Upper lobe of left lung (tissue), 6 donors: ENCODE data around the gene RC3H2. TPM values are rescaled to one million over a fixed set of nuclear protein-coding genes. Genes with fewer than 3 reads are reported as not detected.
A peak's percentile ranks its signal among the peaks of the same experiment; 100 is the strongest.
"Not testable (repeated sequence)": the region's sequence is repeated elsewhere in the genome, so short reads cannot be mapped to it uniquely, and the experiment has no call there.

Source experiments
- ATAC-seq, 2 donors: fragments of 200-7000 bp; cut with Tn5 transposase; one replicate each; pipeline ENCODE4 v1.9.1; 2022; ENCODE audit warnings: mild to moderate bottlenecking in 2 of 2, moderate library complexity in 2 of 2; ENCODE audit not compliant: low FRiP score in 2 of 2
- DNase-seq, 2 donors: peaks; one replicate each; pipeline ENCODE4 v3.0.0-alpha.2; 2019 to 2020
- H3K27ac ChIP-seq, 4 donors: fragments of 200-600 bp; sonication (generic); one replicate each; pipeline ENCODE4 v1.5.1; 2016 to 2019
- H3K27me3 ChIP-seq, 4 donors: fragments of 200-600 bp; sonication (generic); one replicate each; pipeline ENCODE4 v1.5.1; 2017 to 2019
- H3K36me3 ChIP-seq, 4 donors: fragments of 200-600 bp; sonication (generic); one replicate each; pipeline ENCODE4 v1.5.1; 2016 to 2019
- H3K4me1 ChIP-seq, 4 donors: fragments of 200-600 bp; sonication (generic); one replicate each; pipeline ENCODE4 v1.5.1; 2018 to 2019
- H3K4me3 ChIP-seq, 4 donors: fragments of 200-600 bp; sonication (generic); one replicate each; pipeline ENCODE4 v1.5.1; 2017 to 2019; ENCODE audit warnings: mild to moderate bottlenecking in 2 of 4, moderate library complexity in 1 of 4
- H3K9me3 ChIP-seq, 4 donors: fragments of 200-600 bp; sonication (generic); one replicate each; pipeline ENCODE4 v1.5.1; 2018 to 2019
- EP300 ChIP-seq, 4 donors: sonication (generic); formaldehyde crosslinking; IDR thresholded peaks; one replicate each; pipeline ENCODE4 v1.5.1; 2017; ENCODE audit warnings: antibody characterized with exemption in 4 of 4, control low read depth in 2 of 4
- POLR2A ChIP-seq, 4 donors: fragments of 450-650 bp; IDR thresholded peaks; one replicate each; pipeline ENCODE4 v1.5.1; 2016 to 2017; ENCODE audit warnings: antibody characterized with exemption in 4 of 4, mild to moderate bottlenecking in 2 of 4
- POLR2AphosphoS5 ChIP-seq, 2 donors: sonication (generic); formaldehyde crosslinking; IDR thresholded peaks; one replicate each; pipeline ENCODE4 v1.5.1; 2017; ENCODE audit warnings: antibody characterized with exemption in 2 of 2
- WGBS, 2 donors: methylation state at CpG; one replicate each; pipeline ENCODE4 v1.1.5; 2017 to 2018; 5-methylcytosine and 5-hydroxymethylcytosine counted together
- total RNA-seq, 6 donors: library from RNA; depleted of rRNA in 4 of 6; stranded (reverse); fragments of >200 nt in 4 of 6; gene quantifications; one replicate each; pipeline versions ENCODE4 v1.1.0 to v1.2.1, GENCODE V29; 2016 to 2021
- TF ChIP-seq, protein P1 (sequence below), 6 experiments: fragments of 450-650 bp in 4 of 6; fragments of 200-600 bp in 2 of 6; sonication (generic) in 2 of 6; IDR thresholded peaks; one replicate each; pipeline ENCODE4 v1.5.1; 2016 to 2019; ENCODE audit warnings: antibody characterized with exemption in 6 of 6
- donor health status: DM: no; HTN: no; CAD: no; lungs with moderate emphysema.
- donor health status: DM: no; HTN: yes; CAD: no; lungs with severe emphysema.

The RC3H2 gene
- total RNA-seq, 6 donors from 2014 or later: 23.9 to 65.0 (median 40.2) TPM

DNA sequence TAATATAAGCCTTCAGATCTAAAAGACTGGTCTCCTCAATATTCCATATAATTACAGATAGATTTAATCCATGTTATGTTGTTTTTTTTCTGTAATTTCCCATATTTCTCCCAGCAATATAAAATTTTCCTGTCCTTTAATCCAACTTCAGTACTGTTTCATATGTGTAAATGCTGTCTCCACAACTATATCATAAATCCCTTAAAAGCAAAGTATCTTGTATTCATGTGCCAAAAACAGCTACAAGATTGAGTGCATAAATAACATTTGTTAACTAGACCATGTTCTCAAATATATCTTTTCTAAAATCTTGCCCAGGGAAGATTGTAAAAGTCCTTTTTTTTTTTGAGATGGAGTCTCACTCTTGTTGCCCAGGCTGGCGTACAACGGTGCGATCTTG lies 41.8 kb downstream of the RC3H2 start:
- TF ChIP-seq POLR2AphosphoS5 (IDR thresholded peaks at IDR 0.05) (no peak), EP300 (IDR thresholded peaks at IDR 0.05) (no peak), POLR2A (IDR thresholded peaks at IDR 0.05) (no peak)
- TF ChIP-seq, protein P1, sequence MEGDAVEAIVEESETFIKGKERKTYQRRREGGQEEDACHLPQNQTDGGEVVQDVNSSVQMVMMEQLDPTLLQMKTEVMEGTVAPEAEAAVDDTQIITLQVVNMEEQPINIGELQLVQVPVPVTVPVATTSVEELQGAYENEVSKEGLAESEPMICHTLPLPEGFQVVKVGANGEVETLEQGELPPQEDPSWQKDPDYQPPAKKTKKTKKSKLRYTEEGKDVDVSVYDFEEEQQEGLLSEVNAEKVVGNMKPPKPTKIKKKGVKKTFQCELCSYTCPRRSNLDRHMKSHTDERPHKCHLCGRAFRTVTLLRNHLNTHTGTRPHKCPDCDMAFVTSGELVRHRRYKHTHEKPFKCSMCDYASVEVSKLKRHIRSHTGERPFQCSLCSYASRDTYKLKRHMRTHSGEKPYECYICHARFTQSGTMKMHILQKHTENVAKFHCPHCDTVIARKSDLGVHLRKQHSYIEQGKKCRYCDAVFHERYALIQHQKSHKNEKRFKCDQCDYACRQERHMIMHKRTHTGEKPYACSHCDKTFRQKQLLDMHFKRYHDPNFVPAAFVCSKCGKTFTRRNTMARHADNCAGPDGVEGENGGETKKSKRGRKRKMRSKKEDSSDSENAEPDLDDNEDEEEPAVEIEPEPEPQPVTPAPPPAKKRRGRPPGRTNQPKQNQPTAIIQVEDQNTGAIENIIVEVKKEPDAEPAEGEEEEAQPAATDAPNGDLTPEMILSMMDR (IDR thresholded peaks at IDR 0.05): no peak

DNA sequence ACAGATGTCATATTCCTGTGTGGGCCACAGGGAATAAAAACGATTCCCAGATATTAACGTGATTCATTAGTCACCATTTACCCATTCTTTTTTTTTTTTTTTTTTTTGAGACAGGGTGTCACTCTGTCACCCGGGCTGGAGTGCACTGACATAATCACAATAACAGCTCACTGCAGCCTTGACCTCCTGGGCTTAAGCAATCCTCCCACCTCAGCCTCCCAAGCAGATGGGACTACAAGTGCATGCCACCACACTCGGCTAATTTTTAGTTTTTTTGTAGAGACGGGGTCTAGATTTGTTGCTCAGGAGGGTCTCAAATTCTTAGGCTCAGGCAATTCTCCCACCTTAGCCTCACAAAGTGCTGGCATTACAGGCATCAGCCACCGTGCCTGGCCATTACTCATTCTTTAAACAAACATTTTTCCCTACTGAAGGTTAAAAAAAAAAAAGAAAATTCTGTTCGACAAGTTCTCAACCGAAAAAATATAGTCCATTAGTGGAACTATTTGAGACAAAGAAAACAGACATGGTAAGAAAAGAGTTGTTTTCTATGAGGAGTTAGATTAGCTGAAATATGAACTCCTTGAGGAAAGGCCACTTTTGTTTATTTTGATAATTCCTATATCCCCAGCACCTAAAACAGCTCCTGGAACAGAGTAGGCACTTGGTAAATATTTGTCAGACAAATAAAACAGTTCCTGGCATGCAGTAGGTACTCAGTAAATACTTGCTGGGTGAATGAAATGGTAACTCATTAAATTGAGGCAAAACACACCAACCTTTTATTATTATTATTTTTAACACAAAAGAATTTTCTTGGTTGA lies 44.6 kb downstream of the RC3H2 start:
- H3K9me3 ChIP-seq: no peaks in the 10 kb centered on the region
- H3K27me3 ChIP-seq: no peaks in the 10 kb centered on the region
- no peak overlapping the region for H3K4me3 ChIP-seq
- ATAC-seq (no peak), DNase-seq (no peak)
- TF ChIP-seq POLR2A (IDR thresholded peaks at IDR 0.05) (no peak), POLR2AphosphoS5 (IDR thresholded peaks at IDR 0.05) (no peak), EP300 (IDR thresholded peaks at IDR 0.05) (no peak)
- TF ChIP-seq, protein P1 (IDR thresholded peaks at IDR 0.05): no peak
- 85 to 87% methylated on average over 8 of the region's 8 CpGs for WGBS, 2 donors
- H3K4me1 ChIP-seq: no peaks in the 10 kb centered on the region
- peaks cover 7 to 64% (median 21%) of the 10 kb centered on the region in 4 donors for H3K36me3 ChIP-seq
- H3K27ac ChIP-seq: no peak overlapping the region

More for the DNA sequence above, 41.8 kb downstream of the RC3H2 start:
- Histone ChIP-seq H3K36me3 (peaks cover 5 to 35% (median 7%) of the 10 kb centered on the region in 4 donors), H3K9me3 (no peaks in the 10 kb centered on the region), H3K27me3 (no peaks in the 10 kb centered on the region), H3K4me3 (no peak overlapping the region), H3K27ac (no peak overlapping the region), H3K4me1 (no peaks in the 10 kb centered on the region)
- DNase-seq: no peak
- WGBS, 2 donors: 93 to 97% methylated on average over 3 of the region's 3 CpGs
- no peak for ATAC-seq

DNA sequence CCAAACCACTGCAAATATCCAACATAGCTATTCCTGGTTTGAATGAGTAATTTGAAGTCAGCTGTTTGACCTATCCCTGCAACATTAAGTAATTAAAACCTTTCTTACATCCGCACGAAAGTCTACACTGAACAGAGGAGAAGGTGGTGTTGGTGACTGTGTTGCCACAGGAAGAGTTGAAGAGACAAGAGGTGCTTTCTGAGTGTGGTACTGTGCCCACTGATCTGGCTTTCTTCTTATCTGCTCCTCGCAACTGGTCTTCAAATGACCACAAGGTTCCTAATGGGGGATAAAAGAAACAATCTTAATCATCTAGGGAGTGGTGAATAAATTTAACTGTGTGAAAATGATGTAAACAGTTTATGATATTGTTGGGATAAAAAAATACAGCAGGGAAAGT lies 47.3 kb downstream of the RC3H2 start:
- H3K27me3 ChIP-seq: no peaks in the 10 kb centered on the region
- TF ChIP-seq POLR2A (IDR thresholded peaks at IDR 0.05) (no peak), EP300 (IDR thresholded peaks at IDR 0.05) (no peak), POLR2AphosphoS5 (IDR thresholded peaks at IDR 0.05) (no peak)
- no peaks in the 10 kb centered on the region for H3K9me3 ChIP-seq
- no peak for ATAC-seq
- no peak overlapping the region for H3K27ac ChIP-seq
- WGBS, 2 donors: 89 to 94% methylated on average over 3 of the region's 3 CpGs
- DNase-seq: no peak
- no peak overlapping the region for H3K4me3 ChIP-seq
- H3K36me3 ChIP-seq: peaks cover 16 to 76% (median 41%) of the 10 kb centered on the region in 4 donors
- H3K4me1 ChIP-seq: no peaks in the 10 kb centered on the region

DNA sequence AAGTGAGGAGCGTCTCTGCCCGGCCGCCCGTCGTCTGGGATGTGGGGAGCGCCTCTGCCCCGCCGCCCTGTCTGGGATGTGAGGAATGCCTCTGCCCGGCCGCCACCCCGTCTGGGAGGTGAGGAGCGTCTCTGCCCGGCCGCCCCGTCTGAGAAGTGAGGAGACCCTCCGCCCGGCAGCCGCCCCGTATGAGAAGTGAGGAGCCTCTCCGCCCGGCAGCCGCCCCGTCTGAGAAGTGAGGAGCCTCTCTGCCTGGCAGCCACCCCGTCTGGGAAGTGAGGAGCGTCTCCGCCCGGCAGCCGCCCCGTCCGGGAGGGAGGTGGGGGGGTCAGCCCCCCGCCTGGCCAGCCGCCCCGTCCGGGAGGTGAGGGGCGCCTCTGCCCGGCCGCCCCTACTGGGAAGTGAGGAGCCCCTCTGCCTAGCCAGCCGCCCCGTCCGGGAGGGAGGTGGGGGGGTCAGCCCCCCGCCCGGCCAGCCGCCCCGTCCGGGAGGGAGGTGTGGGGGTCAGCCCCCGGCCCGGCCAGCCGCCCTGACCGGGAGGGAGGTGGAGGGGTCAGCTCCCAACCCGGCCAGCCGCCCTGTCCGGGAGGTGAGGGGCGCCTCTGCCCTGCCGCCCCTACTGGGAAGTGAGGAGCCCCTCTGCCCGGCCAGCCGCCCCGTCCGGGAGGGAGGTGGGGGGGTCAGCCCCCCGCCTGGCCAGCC lies 52.9 kb downstream of the RC3H2 start:
- H3K9me3 ChIP-seq, H3K27ac ChIP-seq, H3K4me1 ChIP-seq, H3K27me3 ChIP-seq, H3K4me3 ChIP-seq, ATAC-seq: not testable (repeated sequence)
- no CpG with 5 or more reads among the region's 59 CpGs for WGBS, 2 donors
- DNase-seq: peak in 1 of 2 donors; percentile 65
- H3K36me3 ChIP-seq: peaks cover 13 to 93% (median 55%) of the 10 kb centered on the region in 4 donors

DNA sequence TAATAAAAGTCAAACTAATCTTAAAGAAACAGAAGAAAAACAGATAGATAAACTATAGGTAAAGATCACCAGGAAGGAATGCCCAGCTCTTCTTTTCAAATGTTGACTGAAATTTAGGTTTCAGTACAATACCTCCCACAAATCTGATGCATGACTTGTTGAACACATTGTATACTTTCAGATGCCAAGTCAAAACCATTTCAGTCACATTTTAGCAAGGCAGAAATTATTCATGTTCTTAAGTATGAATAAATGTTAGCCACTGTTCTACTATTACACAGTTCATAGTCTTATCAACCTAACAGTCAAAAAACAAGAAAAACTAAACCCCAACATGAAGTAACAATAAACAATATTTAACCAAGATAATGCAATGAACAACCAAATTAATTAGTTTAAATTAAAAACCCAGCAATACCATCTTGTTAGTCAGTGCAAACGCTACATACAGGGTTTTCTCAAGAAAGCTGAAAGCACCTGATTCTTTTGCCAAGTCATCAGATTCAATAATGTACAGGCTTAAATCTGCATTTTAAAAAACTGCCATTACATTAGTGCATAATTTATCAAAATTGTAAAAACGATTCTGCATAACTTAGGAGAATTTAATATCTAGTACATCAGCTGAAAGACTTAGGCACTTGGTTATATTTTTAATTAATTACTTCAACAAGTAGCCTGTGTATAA lies 56.8 kb downstream of the RC3H2 start:
- Histone ChIP-seq H3K27ac (no peak overlapping the region), H3K9me3 (no peaks in the 10 kb centered on the region), H3K4me1 (no peaks in the 10 kb centered on the region), H3K4me3 (no peak overlapping the region), H3K36me3 (peaks cover 13 to 63% (median 30%) of the 10 kb centered on the region in 4 donors), H3K27me3 (no peaks in the 10 kb centered on the region)
- ATAC-seq: no peak
- DNase-seq: no peak
- TF ChIP-seq, protein P1 (IDR thresholded peaks at IDR 0.05): no peak
- TF ChIP-seq POLR2AphosphoS5 (IDR thresholded peaks at IDR 0.05) (no peak), EP300 (IDR thresholded peaks at IDR 0.05) (no peak), POLR2A (IDR thresholded peaks at IDR 0.05) (no peak)
- 53 to 89% methylated on average over 2 of the region's 2 CpGs for WGBS, 2 donors
